PC-3 (cell line): ENCODE data around the gene KRTAP4-5.

Experiments
- CTCF ChIP-seq: fragments of 300-600 bp; sonication (generic); conservative IDR thresholded peaks from 2 replicates; pipeline ENCODE4 v1.5.1; 2017; ENCODE audit warnings: antibody characterized with exemption, low read depth, mild to moderate bottlenecking, low read length
- EZH2 ChIP-seq: fragments of 300-600 bp; sonication (generic); IDR thresholded peaks from one replicate; pipeline ENCODE4 v1.6.1; 2017; ENCODE audit warnings: antibody characterized with exemption, mild to moderate bottlenecking, low read length; ENCODE audit not compliant: unreplicated experiment

- TF ChIP-seq CTCF (no peak), EZH2 (no peak)
Observed at GRCh38 chr17:41150026-41150425, 401 bp upstream of the KRTAP4-5 start.
